Heart left ventricle (tissue), 16 donors: ENCODE measurements around the gene TBC1D19. TPM values are rescaled to one million over a fixed set of nuclear protein-coding genes. Genes with fewer than 3 reads are reported as not detected.

Experiments used
- ATAC-seq, 4 donors: fragments of 200-7000 bp; cut with Tn5 transposase; one replicate each; pipeline ENCODE4 v1.9.1; 2020 to 2022; ENCODE audit warnings: moderate library complexity in 4 of 4, mild to moderate bottlenecking in 3 of 4, moderate number of reproducible peaks in 1 of 4
- DNase-seq, 5 donors: peaks; one replicate each; pipeline ENCODE4 v3.0.0-alpha.2; 2020
- H3K27ac ChIP-seq, 12 donors: fragments of 200-600 bp; sonication (generic) in 4 of 12; one replicate each; pipeline versions ENCODE4 v1.5.0 to v1.8.0; 2016 to 2022; ENCODE audit warnings: mild to moderate bottlenecking in 2 of 12
- H3K27me3 ChIP-seq, 9 donors: fragments of 200-600 bp; sonication (generic) in 2 of 9; one replicate each; pipeline versions ENCODE4 v1.5.1 to v1.8.0; 2016 to 2022; ENCODE audit warnings: mild to moderate bottlenecking in 3 of 9
- H3K36me3 ChIP-seq, 9 donors: fragments of 200-600 bp; sonication (generic) in 2 of 9; one replicate each; pipeline versions ENCODE4 v1.5.0 to v1.8.0; 2018 to 2022; ENCODE audit warnings: mild to moderate bottlenecking in 2 of 9
- H3K4me1 ChIP-seq, 12 donors: fragments of 200-600 bp; sonication (generic) in 4 of 12; one replicate each; pipeline versions ENCODE4 v1.5.0 to v1.8.0; 2016 to 2022; ENCODE audit warnings: mild to moderate bottlenecking in 3 of 12
- H3K4me3 ChIP-seq, 12 donors: fragments of 200-600 bp; sonication (generic) in 4 of 12; one replicate each; pipeline versions ENCODE4 v1.5.0 to v1.8.0; 2017 to 2022; ENCODE audit warnings: mild to moderate bottlenecking in 9 of 12, moderate library complexity in 4 of 12
- H3K9me3 ChIP-seq, 12 donors: fragments of 200-600 bp; sonication (generic) in 4 of 12; one replicate each; pipeline versions ENCODE4 v1.5.0 to v1.8.0; 2016 to 2022; ENCODE audit warnings: mild to moderate bottlenecking in 1 of 12
- CTCF ChIP-seq, 12 donors: fragments of 200-600 bp; sonication (generic) in 4 of 12; IDR thresholded peaks; one replicate each; pipeline versions ENCODE4 v1.5.0 to v1.8.0; 2018 to 2022; ENCODE audit warnings: antibody characterized with exemption in 12 of 12, mild to moderate bottlenecking in 5 of 12
- POLR2A ChIP-seq, 2 donors: fragments of 450-650 bp; IDR thresholded peaks; one replicate each; pipeline ENCODE4 v1.6.1; 2017; ENCODE audit warnings: antibody characterized with exemption in 2 of 2, mild to moderate bottlenecking in 2 of 2, moderate library complexity in 2 of 2
- WGBS, 4 donors: extraction: QIAGEN DNeasy Blood & Tissue Kit in 2 of 4; methylation state at CpG; one replicate each; pipeline versions ENCODE4 v1.1.5 to v1.1.7; 2013 to 2018; 5-methylcytosine and 5-hydroxymethylcytosine counted together
- intact Hi-C, 10 donors: fragments of 100-400 bp; cut with DNase I; formaldehyde crosslinking; loops; one replicate each; pipeline versions ENCODE4 v1.11.1 to v1.14.2; 2022
- polyA plus RNA-seq, 2 donors: library from polyadenylated mRNA; stranded (reverse); fragments of 200-250 nt; gene quantifications; one replicate each; pipeline ENCODE4 v1.2.3, GENCODE V29; 2013
- total RNA-seq, 9 donors: library from RNA; depleted of rRNA in 2 of 9; stranded (reverse); fragments of >200 nt in 2 of 9; fragmentation: NEBNext Ultra II Directional in 3 of 9; extraction: Animal tissue kit (Norgen Biotek cat#: 25700) in 3 of 9; gene quantifications; one replicate each; pipeline versions ENCODE4 v1.1.0 to v1.2.4, GENCODE V29; 2016 to 2023
- donor health status: ischemic (EF 13 %, LVEDD 7.1; RV severe dilation, severe dysfunction).
- donor health status: healthy with polysubstance abuse.
- donor health status: DM: no; HTN: yes; CAD: no.
- donor health status: DM: no; HTN: no; CAD: no.
- donor health status: ischemic (EF 25% LVEDD 6.9; RV normal size, moderate dysfunction).
- donor health status: ischemic (EF 25% LVEDD 5.7; RV mildly dilated, moderate dysfunction).
- donor health status: healthy.
- donor health status: DM: yes; HTN: yes; CAD: no.
- donor health status: ischemic (EF 35%, LVEDD 5.7; RV mildly dilated, moderate dysfunction).
- donor health status: nonischemic (EF 11% LVEDD 7.7; RV severe dilation, severe dysfunction).
- donor health status: DM: yes; HTN: yes; CAD: no.
- donor health status: PGD.
- donor health status: ischemic (EF 29% LVEDD 5.4; RV normal size, mild dysfunction).
- donor health status: nonischemic (EF 23%, LVEDD 6.1; RV moderate dilation, normal function).

The TBC1D19 gene
- total and polyA plus RNA-seq, 11 donors = 1.7 to 10.9 (median 9.2) TPM

- peaks cover 0 to 5% (median 0%) of the 10 kb centered on the region in 9 donors for H3K36me3 ChIP-seq
- no peak overlapping the region for H3K27ac ChIP-seq
- DNase-seq = no peak
- intact Hi-C loops = no loop called here
- H3K4me1 ChIP-seq = peaks cover 0 to 19% (median 4%) of the 10 kb centered on the region in 12 donors
- no peak for TF ChIP-seq CTCF (IDR thresholded peaks at IDR 0.05)
- no peak for TF ChIP-seq POLR2A (IDR thresholded peaks at IDR 0.05)
- no peaks in the 10 kb centered on the region for H3K27me3 ChIP-seq
- peaks cover 0 to 3% (median 0%) of the 10 kb centered on the region in 12 donors for H3K9me3 ChIP-seq
- H3K4me3 ChIP-seq = no peak overlapping the region
- ATAC-seq = no peak
Observed at GRCh38 chr4:26611372-26611771, 27.5 kb downstream of the TBC1D19 start.

GRCh38 chr4:26611885-26612284, 28.0 kb downstream of the TBC1D19 start:
- intact Hi-C loops = no loop called here
- H3K4me3 ChIP-seq = no peak overlapping the region
- H3K36me3 ChIP-seq = peaks cover 0 to 5% (median 0%) of the 10 kb centered on the region in 9 donors
- DNase-seq (no peak), ATAC-seq (no peak)
- WGBS, 4 donors = 57 to 74% (median 67%) methylated on average over 1 of the region's 1 CpG
- TF ChIP-seq CTCF (IDR thresholded peaks at IDR 0.05) (no peak), POLR2A (IDR thresholded peaks at IDR 0.05) (no peak)
- peaks cover 0 to 3% (median 0%) of the 10 kb centered on the region in 12 donors for H3K9me3 ChIP-seq
- H3K27me3 ChIP-seq = no peaks in the 10 kb centered on the region
- no peak overlapping the region for H3K27ac ChIP-seq
- H3K4me1 ChIP-seq = peaks cover 0 to 19% (median 4%) of the 10 kb centered on the region in 12 donors

- no peak overlapping the region for H3K4me3 ChIP-seq
- TF ChIP-seq CTCF (IDR thresholded peaks at IDR 0.05) (no peak), POLR2A (IDR thresholded peaks at IDR 0.05) (no peak)
- peaks cover 0 to 5% (median 0%) of the 10 kb centered on the region in 9 donors for H3K36me3 ChIP-seq
- intact Hi-C loops = no loop called here
- no peak for DNase-seq
- H3K9me3 ChIP-seq = peaks cover 0 to 3% (median 0%) of the 10 kb centered on the region in 12 donors
- no peak for ATAC-seq
- H3K4me1 ChIP-seq = peaks cover 0 to 9% (median 3%) of the 10 kb centered on the region in 12 donors
- H3K27ac ChIP-seq = no peak overlapping the region
- WGBS, 4 donors = 78 to 86% (median 85%) methylated on average over 1 of the region's 1 CpG
- H3K27me3 ChIP-seq = no peaks in the 10 kb centered on the region
Observed at GRCh38 chr4:26613237-26613636, 29.4 kb downstream of the TBC1D19 start.

GRCh38 chr4:26613735-26614134, 29.9 kb downstream of the TBC1D19 start:
- no peak for ATAC-seq

More at GRCh38 chr4:26613735-26614134, 29.9 kb downstream of the TBC1D19 start:
- peaks cover 0 to 5% (median 0%) of the 10 kb centered on the region in 12 donors for H3K4me1 ChIP-seq
- 69 to 77% (median 71%) methylated on average over 3 of the region's 3 CpGs for WGBS, 4 donors
- H3K27me3 ChIP-seq = no peaks in the 10 kb centered on the region
- H3K9me3 ChIP-seq = peaks cover 0 to 3% (median 0%) of the 10 kb centered on the region in 12 donors
- peaks cover 0 to 5% (median 0%) of the 10 kb centered on the region in 9 donors for H3K36me3 ChIP-seq
- H3K4me3 ChIP-seq = no peak overlapping the region
- H3K27ac ChIP-seq = no peak overlapping the region
- TF ChIP-seq CTCF (IDR thresholded peaks at IDR 0.05) = no peak
- TF ChIP-seq POLR2A (IDR thresholded peaks at IDR 0.05) = no peak
- DNase-seq = no peak
- intact Hi-C loops = no loop called here
